Dedifferentiated amniotic fluid mesenchymal stem cell (primary cell): ENCODE data around the gene CHMP6.
"Not testable (repeated sequence)": the region's sequence is repeated elsewhere in the genome, so short reads cannot be mapped to it uniquely, and the experiment has no call there.

Experiments
- DNase-seq: peaks from one replicate; pipeline ENCODE4 v3.0.0-alpha.2; 2016; ENCODE audit errors: extremely low spot score

CHMP6 gene

DNA sequence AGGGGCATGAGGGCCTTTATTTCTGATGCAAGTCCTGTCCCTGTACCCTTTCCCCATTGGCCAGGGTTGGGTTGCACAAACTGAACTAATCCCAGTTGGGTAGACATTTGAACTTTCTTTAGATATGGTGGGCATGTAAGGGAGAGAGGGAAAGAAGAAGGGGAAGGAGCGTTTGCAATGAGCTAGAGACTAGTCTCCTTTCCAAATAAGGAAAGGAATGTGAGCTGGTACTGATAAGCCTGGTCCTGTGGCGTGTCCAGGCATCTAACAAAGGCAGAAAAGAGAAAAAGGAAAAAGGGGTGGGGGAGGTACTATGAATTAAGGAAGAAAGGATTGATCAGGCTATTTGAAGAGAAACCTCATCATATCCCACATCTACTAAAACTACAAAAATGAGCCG, 20.3 kb downstream of the CHMP6 start:
- DNase-seq, result no peak

DNA sequence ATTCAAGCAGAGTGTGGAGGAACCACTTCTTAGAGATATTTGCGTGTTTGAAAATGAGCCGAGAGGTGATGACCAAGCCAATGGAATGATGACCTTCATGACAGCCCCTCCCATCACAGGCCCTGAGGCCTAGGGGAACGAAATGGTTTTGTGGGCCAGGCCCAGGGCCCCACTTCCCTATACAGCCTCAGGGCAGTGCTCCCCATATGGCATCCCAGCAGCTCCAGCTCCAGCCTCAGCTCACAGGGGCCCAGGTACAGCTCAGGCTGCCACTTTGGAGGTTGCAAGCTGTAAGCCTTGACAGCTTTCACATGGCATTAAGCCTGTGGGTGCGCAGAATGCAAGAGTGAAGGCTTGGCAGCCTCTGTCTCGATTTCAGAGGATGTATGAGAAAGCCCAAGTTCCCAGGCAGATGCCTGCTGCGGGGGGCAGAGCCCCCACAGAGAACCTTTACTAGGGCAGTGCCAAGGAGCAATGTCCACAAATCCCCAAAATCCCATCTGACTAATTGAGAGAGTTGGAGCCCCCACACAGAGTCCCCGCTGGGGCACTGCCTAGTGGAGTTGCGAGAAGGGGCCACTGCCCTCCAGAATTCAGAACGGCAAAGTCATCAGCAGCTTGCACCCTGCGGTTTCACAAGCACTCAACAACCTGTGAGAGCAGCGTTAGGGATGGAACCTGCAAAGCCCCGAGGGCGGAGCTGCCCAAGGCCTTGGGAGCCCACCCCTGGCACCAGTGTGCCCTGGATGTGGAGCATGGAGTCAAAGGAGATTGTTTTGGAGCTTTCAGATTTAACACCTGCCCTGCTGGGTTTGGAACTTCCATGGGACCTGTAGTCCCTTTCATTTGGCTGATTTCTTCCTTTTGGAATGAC, 21.2 kb downstream of the CHMP6 start:
- DNase-seq, result no peak

DNA sequence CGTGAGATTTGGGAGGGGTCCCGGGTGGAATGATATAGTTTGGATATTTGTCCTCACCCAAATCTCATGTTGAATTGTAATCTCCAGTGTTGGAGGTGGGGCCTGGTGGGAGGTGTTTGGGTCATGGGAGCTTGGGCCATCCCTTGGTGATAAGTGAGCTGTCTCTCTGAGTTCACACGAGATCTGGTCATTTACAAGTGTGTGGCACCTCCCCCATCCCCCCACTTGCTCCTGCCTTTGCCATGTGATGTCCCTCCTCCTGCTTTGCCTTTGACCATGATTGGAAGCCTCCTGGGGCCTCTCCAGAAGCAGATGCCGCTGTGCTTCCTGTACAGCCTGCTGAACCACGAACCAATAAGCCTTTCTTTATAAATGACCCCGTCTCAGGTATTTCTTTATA, 22.0 kb downstream of the CHMP6 start:
- DNase-seq, result no peak

DNA sequence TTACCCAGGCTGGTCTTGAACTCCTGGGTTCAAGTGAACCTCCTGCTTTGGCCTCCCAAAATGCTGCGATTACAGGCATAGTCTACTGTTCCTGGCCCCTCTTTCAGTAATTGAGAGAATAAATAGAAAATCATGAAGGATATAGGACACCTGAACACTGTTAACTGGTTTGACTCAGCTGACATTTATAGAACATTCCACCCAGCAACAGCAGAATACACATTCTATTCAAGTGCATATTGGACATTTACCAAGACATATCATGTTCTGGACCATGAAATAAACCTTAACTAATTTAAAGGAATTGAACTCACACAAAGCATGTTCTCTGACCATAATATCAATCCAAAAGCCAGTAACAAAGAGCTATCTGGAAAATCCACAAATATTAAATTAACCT, 23.5 kb downstream of the CHMP6 start:
- DNase-seq, result no peak

DNA sequence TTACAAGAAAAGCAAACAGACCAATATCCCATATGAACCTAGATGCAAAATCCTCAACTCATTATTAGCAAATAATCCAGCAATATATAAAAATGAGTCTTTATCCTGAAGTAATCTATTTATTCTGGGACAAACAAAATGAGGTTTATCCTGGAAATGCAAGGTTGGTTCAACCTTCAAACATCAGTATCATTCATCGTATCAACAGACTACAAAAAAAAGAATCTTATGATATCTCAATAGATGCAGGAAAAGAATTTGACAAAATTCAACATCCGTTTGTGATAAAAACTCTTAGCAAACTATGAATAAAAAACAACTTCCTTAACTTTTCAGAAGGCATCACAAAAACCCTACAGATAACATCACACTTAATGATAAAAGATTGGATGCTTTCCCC, 24.9 kb downstream of the CHMP6 start:
- DNase-seq, result no peak

DNA sequence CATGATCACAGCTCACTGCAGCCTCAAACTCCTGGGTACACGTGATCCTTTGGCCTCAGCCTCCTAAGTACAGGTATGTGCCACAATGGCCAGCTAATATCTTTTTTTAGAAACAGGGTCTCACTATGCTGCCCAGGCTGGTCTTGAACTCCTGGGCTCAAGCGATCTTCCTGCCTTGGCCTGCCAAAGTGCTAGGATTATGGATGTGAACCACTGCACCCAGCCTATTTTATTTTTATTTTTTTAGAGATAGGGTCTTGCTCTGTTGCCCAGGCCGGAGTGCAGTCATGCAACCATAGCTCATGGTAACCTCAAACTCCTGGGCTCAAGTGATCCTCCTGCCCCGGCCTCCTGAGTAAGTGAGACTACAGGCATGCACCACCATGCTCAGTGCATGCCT, 25.7 kb downstream of the CHMP6 start:
- not testable (repeated sequence) for DNase-seq

DNA sequence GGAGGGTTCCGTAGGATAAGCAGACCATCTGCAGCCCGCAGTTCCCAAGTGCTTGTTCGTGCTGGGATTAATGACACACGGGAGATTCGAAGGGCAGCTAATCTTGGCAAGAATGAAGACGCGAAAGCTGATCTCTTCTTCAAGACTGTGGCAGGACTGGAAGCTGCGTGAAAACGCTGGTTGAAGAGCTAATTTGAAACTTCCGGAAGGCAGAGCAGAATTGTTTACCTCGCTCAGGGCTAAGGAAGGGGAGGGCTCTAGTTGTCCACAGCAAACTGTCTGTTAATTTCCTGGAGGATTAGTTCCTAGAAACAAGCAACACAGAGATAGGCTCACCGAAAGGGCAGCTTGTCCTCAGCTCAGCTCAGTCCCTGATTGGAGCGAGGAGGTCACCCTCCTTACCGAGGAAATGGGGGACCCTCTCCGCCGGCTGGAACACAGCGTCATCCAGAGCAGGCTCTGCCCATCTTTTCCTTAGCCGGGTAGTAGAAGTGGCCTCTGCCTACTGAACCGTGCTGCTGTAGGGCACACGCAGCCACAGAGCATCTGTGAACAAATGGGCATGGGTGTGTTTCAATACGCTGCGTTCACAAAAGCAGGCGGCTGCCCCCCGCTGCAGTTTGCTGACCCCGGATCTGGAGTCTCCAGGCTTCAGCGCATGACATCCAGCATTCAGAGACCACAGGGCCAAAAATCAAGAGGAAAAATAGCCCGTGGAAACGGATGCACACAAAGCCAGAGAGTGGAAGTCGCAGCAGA, 26.6 kb downstream of the CHMP6 start:
- DNase-seq, result peak; percentile 24

DNA sequence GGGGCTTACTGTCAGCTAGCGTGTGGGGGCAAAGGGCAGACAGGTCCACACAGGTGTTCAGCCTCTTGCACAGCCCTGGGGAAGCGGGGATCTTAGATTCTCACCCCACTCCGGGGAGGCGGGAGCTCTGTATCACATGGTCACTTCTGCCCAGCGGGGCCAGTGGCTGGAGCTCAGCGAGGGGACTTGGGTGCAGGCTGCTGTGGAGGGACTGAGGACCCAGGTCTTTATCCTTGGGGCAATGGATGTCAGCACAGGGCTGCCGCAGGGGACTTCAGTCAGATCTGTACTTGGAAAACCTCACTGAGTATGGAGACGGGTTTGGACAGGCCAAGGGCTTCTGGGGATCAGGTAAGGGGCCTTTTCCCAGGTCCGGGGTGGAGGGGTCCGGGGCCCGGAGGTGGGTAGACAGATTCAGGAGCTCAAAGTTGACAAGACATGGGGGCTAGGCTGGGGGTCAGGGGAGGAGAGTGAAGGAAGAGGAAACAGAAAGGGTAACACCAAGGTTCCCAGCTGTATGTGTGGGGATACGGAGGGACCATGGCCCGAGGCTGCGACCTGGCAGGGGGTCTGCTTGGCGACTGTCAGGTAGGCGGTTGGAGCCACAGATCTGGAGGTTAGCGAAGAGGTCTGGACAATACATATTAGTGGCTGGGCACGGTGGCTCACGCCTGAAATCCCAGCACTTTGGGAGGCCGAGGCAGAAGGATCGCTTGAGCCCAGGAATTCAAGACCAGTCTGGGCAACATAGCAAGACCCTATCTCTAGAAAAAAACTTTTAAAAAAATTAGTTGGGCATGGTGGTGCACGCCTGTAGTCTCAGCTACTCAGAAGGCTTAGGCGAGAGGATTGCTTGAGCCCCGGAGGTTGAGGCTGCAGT, 28.2 kb downstream of the CHMP6 start:
- no peak for DNase-seq

DNA sequence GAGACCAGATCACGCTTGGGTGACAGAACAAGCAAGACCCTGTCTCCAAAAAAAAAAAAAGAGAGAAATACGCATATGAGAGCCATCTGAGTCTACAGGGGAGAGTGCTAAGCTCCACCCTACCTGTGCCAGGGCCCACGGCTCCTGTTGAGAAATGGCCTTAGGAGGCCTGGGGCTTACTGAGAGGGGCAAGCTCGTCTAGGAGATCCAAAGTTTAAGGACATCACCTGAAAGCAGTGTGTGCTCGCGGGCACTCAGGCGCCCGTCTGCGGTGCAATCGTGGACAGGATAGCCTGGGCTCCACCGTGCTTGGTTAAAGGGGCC, 28.8 kb downstream of the CHMP6 start:
- no peak for DNase-seq

DNA sequence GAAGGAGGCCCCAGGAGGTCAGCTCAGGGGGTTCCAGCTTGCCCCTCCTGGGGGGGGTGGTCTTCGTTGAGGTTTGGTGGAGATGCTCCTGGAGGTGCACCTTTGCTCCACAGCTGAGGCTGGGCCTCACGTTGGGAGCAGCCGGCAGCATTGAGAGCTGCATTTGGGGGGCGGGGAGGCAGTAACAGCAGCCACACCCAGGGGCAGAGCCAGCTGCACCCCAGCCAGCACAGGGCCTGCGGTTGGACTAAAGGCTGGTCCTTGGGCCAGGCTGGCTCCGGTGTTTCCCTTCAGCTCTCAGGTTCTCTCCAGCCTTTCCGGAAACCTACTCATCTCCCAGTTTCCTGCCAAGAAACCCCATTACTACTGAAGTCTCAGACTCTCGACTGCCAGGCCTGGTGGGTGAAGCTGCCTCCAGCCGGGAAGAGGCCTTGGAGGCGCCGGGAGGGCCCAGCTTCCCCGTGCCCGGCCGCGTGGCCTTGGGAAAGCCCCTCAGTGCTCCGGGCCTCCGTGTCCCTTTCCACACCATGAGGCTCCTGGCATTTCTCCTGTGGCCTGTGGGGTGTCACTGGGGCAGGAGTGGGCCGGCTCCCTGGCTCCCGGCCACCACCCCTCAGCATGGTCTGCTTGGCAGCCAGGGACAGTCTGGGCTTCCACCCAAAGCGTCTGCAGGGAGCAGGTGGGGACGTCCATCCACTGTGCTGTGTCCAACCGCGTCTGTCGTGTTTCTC, 29.3 kb downstream of the CHMP6 start:
- DNase-seq, result no peak

DNA sequence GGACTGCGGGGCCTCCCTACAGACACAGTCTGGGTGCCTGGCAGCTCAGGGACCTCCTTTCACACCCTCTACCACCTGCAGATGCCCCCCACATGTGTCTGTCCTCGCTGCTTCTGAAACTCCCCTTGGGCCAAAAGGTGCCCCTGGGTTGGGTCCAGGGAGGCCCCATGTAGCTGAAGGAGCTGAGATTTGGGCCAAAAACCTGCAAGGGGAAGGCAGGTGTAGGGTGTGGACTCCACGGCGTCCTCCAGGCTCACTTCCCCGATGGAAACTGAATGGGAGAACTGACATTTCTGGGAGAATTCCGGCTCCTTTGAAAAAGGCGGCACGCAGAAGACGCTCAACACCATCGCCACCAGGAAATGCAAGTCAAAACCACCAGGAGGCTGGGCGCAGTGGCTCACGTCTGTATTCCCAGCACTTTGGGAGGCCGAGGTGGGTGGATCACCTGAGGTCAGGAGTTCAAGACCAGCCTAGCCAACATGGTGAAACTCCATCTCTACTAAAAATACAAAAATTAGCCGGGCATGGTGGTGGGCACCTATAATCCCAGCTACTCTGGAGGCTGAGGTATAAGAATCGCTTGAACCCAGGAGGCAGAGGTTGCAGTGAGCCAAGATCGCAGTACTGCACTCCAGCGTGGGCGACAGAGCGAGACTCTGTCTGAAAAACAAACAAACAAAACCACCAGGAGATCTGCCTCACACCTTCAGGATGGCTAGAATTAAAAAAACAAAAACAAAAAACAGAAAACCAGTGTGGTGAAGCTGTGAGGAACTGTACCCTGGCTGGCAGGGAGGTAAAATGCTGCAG, 30.1 kb downstream of the CHMP6 start:
- no peak for DNase-seq

DNA sequence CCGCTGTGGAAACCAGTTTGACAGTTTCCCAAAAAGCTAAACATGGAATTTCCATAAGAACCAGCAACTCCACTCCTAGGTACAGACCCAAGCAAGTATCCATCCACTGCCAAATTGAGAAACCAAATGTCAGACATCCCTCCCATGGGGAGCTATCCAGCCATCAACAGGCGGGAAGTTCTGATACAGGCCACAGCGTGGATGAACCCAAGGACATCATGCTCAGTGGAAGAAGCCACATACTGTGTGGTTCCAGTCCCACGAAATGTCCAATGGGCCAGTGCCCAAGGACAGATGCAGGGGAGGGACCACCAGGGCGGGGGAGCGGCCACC, 30.7 kb downstream of the CHMP6 start:
- DNase-seq, result no peak

DNA sequence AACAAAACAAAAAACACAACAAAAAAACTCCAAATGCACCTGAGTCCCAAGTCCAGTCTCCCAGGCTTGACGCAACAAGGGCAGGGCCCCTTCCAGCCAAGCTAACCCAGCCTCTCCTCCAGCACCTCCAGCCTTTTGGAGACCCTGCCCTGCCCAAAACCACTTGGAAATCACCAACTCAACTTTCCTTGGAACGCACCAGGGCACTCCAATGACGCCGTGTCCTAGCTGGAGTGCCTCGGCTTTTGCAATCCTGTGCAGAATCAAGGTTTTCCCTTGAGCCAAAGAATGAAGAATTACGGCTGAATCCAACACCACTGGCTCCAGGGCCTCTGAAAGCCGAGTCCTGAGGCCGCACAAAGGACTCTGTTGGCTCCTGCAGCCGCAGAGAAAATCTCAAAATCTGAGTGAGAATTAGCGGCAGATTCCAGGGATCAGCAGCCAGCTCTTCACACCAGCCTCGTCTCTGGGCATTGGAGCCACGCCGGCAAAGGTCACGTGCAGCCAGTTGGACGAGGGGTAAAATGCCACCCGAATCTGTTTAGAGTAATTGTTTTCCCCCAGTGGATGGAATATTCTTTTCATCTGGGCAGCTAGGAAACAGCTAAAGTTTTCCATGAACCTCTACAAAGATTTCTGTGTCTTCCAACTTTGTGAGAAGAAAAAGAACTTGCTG, 33.6 kb downstream of the CHMP6 start:
- no peak for DNase-seq

DNA sequence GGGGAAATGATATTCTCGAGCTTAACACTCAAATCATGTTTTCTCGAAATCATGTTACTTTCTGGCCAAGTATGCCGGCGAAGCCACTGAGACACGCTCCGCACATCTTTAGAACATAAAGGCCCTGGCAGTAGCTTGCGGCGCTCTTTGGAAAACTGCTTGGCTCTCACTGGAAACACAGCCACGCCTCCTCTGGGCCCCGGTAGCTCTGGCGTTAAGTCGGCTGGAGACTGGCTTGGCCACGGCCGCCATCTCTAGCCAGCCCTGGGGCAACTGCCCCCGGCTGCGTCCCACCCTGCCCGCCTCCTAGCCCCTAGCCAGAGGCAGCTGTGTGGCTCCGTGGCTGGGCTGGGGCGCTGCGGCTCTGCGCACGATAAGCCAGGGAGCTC, 34.1 kb downstream of the CHMP6 start:
- no peak for DNase-seq

DNA sequence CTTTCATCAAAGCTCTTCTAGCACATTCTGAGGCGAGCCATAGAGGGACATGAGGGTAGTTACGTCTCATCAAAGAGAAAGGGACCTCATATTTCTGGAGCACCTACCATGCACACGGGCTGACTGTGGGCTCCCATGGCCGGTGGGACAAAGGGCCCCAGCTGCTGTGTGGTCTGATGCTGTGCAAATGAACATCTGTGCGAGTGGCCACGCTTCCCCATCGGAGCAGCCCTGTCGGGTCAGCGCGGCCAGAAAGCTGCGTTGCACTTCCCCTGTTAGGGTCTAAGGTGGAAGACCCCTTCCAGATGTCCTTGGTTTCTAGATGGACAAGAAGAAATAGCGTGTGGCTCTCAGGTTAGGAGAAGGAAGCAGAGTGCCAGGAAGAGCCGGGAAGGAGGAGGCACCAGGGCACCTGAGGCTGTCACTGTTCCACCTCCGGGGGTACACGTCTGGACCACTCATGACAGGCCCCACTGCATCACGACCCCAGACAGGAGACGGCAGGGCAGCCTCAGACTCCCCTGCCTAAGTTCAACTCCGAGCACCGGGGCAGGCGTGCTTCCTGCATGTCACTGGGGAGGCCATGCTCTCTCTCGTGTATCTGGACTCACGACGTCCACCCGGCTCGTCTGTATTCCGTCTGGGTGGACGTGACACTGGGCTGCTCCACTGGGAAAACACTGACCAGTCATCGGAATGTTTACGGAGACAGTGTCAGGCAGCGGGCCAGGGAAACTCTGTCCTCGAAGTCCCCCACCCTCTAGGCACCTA, 34.8 kb downstream of the CHMP6 start:
- DNase-seq, result no peak

DNA sequence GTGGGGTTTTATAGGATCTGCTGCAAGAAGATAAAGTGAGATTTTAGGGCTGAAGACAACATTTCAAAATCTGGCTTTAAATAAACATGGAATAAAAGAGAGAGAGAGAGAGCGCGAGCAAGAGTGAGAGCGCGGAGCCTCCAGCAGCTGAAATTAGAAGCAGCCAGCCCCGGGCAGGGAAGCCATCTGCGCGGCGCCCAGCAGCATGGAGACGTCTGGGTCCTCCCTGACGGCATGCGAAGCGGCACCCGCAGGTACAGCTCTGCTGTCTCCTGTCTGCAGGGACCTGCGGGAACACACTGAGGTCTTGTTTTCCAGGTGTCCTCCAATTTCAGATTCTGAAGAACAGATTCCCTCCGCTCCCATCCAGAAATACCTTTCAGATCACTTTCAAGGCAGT, 35.4 kb downstream of the CHMP6 start:
- no peak for DNase-seq

DNA sequence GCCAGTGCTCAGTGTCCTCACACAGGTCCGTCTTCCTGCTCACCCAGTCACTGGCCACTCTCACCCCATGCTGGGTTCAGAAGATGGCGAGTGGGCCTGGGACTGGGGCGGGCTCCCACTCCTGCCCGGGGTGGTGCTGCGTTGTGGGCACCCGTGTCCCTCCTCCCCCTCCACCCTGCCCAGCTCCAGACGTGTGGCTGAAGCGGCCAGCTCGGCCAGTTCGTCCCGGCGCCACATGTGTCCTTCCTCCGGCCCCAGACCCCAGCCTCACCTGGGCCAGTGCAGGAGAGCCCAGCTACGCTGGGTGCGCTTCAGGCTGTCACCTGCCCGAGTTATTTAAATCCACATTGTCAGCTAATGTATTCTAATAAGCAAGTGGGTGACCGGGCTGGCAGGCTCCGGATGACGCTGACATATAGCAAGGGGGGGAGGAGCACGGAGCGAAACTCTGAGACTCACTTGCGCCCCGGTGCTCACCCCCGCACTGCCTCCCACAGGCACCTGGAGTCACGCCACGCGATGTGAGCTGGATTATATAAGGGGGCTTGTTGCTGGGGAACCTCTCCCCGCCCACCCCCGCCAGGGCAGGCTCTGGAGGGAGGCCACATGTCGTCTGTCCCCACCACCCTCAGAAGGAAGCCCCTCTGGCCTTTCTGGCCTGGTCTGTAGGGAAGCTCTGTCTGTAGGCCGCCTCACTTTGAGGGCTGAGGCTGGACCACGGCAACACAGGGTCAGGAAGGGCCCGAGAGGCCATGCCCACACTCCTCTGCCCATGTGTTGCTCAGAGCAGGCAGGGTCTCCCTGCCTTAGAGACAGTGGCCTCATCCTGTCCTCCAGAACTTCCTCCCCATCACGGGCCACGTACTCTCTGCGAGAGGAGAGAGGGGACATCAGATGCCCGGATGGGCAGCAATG, 36.2 kb downstream of the CHMP6 start:
- no peak for DNase-seq

DNA sequence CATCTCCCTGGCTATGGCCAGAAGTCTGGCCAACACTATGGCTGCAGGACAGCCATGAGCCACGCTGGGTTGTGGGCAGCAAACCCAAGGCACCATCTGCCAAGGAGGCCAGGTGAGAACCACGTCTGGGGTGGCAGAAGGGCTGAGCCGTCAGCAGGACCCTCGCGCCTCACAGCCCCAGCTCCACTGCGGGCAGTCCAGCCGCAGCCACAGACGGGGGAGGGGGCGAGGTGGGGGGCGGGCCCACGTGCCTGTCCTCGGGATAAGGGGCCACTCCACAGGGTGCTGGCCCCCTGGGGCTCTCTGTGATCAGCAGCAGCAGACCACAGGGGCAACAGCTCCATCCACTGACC, 36.8 kb downstream of the CHMP6 start:
- no peak for DNase-seq

DNA sequence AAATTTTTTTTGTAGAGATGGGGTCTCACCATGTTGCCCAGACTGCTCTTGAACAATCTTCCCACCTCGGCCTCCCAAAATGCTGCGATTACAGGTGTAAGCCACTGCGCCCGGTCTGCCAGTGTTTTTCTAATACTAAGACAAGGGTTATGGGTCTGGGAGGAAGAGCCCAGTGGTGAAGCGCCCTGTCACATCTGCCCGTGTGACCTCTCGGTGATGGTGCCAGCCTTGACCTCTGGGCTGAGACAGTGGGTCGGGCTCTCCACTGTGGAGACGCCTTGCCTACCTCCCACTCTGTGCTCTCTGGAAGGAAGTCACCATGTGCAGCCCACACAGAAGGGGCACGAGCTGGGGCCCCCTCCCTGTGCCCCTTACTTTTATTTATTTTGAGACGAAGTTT, 38.2 kb downstream of the CHMP6 start:
- DNase-seq, result no peak
